Heart right ventricle (tissue), 16 donors: ENCODE measurements around the gene ANKRD17. TPM values are rescaled to one million over a fixed set of nuclear protein-coding genes. Genes with fewer than 3 reads are reported as not detected.
"Not testable (repeated sequence)": the region's sequence is repeated elsewhere in the genome, so short reads cannot be mapped to it uniquely, and the experiment has no call there.

Experiments used
- ATAC-seq, 8 donors: fragments of 200-7000 bp; cut with Tn5 transposase; one replicate each; pipeline ENCODE4 v1.9.1; 2020; ENCODE audit warnings: mild to moderate bottlenecking in 8 of 8, moderate library complexity in 8 of 8, moderate number of reproducible peaks in 1 of 8
- DNase-seq, 2 donors: peaks; one replicate each; pipeline ENCODE4 v3.0.0-alpha.2; 2020
- H3K27ac ChIP-seq, 10 donors: fragments of 200-600 bp; sonication (generic) in 2 of 10; one replicate each; pipeline versions ENCODE4 v1.5.0 to v1.8.0; 2020 to 2022; ENCODE audit warnings: mild to moderate bottlenecking in 3 of 10
- H3K27me3 ChIP-seq, 7 donors: fragments of 200-600 bp; one replicate each; pipeline ENCODE4 v1.8.0; 2021 to 2022; ENCODE audit warnings: mild to moderate bottlenecking in 2 of 7
- H3K36me3 ChIP-seq, 9 donors: fragments of 200-600 bp; sonication (generic) in 1 of 9; one replicate each; pipeline versions ENCODE4 v1.5.0 to v1.8.0; 2020 to 2022; ENCODE audit warnings: mild to moderate bottlenecking in 2 of 9
- H3K4me1 ChIP-seq, 9 donors: fragments of 200-600 bp; sonication (generic) in 1 of 9; one replicate each; pipeline versions ENCODE4 v1.5.0 to v1.8.0; 2020 to 2022; ENCODE audit warnings: mild to moderate bottlenecking in 4 of 9
- H3K4me3 ChIP-seq, 10 donors: fragments of 200-600 bp; sonication (generic) in 2 of 10; one replicate each; pipeline versions ENCODE4 v1.5.0 to v1.8.0; 2020 to 2022; ENCODE audit warnings: mild to moderate bottlenecking in 7 of 10, moderate library complexity in 2 of 10
- H3K9me3 ChIP-seq, 11 donors: fragments of 200-600 bp in 10 of 11; sonication (generic) in 2 of 11; one replicate each; pipeline versions ENCODE4 v1.5.0 to v1.8.0; 2013 to 2022; ENCODE audit warnings: mild to moderate bottlenecking in 2 of 11, control low read depth in 1 of 11, moderate library complexity in 1 of 11
- WGBS, 2 donors: extraction: QIAGEN DNeasy Blood & Tissue Kit; methylation state at CpG; one replicate each; pipeline ENCODE4 v1.1.7; 2013; ENCODE audit warnings: inconsistent platforms in 1 of 2; 5-methylcytosine and 5-hydroxymethylcytosine counted together
- intact Hi-C, 10 donors: fragments of 100-400 bp; cut with DNase I; formaldehyde crosslinking; loops; one replicate each; pipeline versions ENCODE4 v1.11.1 to v1.14.2; 2022
- polyA plus RNA-seq, 2 donors: library from polyadenylated mRNA; stranded (reverse); fragments of 200-250 nt; gene quantifications; one replicate each; pipeline ENCODE4 v1.2.3, GENCODE V29; 2013
- total RNA-seq, 10 donors: library from RNA; stranded (reverse); fragmentation: NEBNext Ultra II Directional in 3 of 10; extraction: Animal tissue kit (Norgen Biotek cat#: 25700) in 3 of 10; gene quantifications; one replicate each; pipeline versions ENCODE4 v1.2.1 to v1.2.4, GENCODE V29; 2021 to 2023
- TF ChIP-seq, protein P1 (sequence below), 9 donors: fragments of 200-600 bp; sonication (generic) in 2 of 9; IDR thresholded peaks; one replicate each; pipeline versions ENCODE4 v1.5.0 to v1.8.0; 2021 to 2022; ENCODE audit warnings: antibody characterized with exemption in 9 of 9, mild to moderate bottlenecking in 5 of 9, moderate library complexity in 1 of 9
- donor health status: Arrhythmogenic right ventricular cardiomyopathy.
- donor health status: ischemic (EF 13 %, LVEDD 7.1; RV severe dilation, severe dysfunction).
- donor health status: healthy with polysubstance abuse.
- donor health status: DM: no; HTN: yes; CAD: no.
- donor health status: DM: no; HTN: no; CAD: no.
- donor health status: ischemic (EF 25% LVEDD 6.9; RV normal size, moderate dysfunction).
- donor health status: ischemic (EF 25% LVEDD 5.7; RV mildly dilated, moderate dysfunction).
- donor health status: healthy.
- donor health status: DM: yes; HTN: yes; CAD: no.
- donor health status: Ischemic cardiomyopathy.
- donor health status: ischemic (EF 35%, LVEDD 5.7; RV mildly dilated, moderate dysfunction).
- donor health status: nonischemic (EF 11% LVEDD 7.7; RV severe dilation, severe dysfunction).
- donor health status: DM: yes; HTN: yes; CAD: no.
- donor health status: PGD.
- donor health status: ischemic (EF 29% LVEDD 5.4; RV normal size, mild dysfunction).
- donor health status: nonischemic (EF 23%, LVEDD 6.1; RV moderate dilation, normal function).

ANKRD17 gene
- total and polyA plus RNA-seq, 12 donors = 13.5 to 71.7 (median 60.4) TPM

DNA sequence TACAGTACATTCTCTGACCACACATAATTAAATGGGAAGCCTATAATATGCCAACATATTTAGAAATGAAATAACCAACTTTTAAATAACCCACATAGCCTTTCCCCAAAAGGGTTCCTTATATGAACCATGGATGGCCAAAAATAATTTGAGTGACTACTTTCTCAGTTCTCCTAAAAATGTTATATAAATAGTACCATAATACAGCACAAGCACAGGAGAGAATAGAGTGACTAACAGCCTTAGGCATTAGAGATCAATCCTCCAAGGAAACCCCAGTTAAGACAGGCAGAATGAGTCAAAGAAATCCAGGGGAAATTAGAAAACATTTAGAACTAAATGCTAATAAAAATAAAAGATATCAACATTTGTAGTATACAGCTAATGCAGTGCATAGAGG is 50.2 kb downstream of the ANKRD17 start:
- H3K27ac ChIP-seq = no peak overlapping the region
- peaks cover 0 to 8% (median 0%) of the 10 kb centered on the region in 9 donors for H3K36me3 ChIP-seq
- ATAC-seq = peak in 3 of 8 donors; percentile 17 to 35 (median 33)
- H3K9me3 ChIP-seq = peaks cover 0 to 18% (median under 1%) of the 10 kb centered on the region in 11 donors
- H3K4me1 ChIP-seq = peaks cover 0 to 20% (median 6%) of the 10 kb centered on the region in 9 donors
- no peaks in the 10 kb centered on the region for H3K27me3 ChIP-seq
- no peak for DNase-seq
- intact Hi-C loops = no loop called here
- TF ChIP-seq, protein P1, sequence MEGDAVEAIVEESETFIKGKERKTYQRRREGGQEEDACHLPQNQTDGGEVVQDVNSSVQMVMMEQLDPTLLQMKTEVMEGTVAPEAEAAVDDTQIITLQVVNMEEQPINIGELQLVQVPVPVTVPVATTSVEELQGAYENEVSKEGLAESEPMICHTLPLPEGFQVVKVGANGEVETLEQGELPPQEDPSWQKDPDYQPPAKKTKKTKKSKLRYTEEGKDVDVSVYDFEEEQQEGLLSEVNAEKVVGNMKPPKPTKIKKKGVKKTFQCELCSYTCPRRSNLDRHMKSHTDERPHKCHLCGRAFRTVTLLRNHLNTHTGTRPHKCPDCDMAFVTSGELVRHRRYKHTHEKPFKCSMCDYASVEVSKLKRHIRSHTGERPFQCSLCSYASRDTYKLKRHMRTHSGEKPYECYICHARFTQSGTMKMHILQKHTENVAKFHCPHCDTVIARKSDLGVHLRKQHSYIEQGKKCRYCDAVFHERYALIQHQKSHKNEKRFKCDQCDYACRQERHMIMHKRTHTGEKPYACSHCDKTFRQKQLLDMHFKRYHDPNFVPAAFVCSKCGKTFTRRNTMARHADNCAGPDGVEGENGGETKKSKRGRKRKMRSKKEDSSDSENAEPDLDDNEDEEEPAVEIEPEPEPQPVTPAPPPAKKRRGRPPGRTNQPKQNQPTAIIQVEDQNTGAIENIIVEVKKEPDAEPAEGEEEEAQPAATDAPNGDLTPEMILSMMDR (IDR thresholded peaks at IDR 0.05) = no peak
- no peak overlapping the region for H3K4me3 ChIP-seq

DNA sequence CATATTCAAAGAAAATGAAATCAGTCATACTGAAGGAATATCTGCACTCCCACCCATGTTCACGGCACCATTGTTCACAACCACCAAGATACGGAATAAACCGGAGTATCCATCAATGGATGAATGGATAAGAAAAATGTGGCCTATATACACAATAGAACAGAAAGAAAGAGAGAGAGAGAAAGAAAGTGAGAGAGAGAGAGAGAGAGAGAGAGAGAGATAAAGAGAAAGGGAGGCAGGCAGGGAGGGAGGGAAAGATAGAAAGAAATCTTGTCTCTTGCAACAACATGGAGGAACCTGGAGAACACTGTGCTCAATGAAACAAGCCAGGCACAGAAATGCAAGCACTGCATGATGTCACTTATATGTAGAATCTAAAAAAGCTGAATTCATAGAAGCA is 52.4 kb downstream of the ANKRD17 start:
- no peak for ATAC-seq
- Histone ChIP-seq H3K27ac (no peak overlapping the region), H3K4me3 (no peak overlapping the region), H3K9me3 (peaks cover 0 to 30% (median 12%) of the 10 kb centered on the region in 11 donors), H3K36me3 (peaks cover 0 to 2% (median 0%) of the 10 kb centered on the region in 9 donors), H3K27me3 (no peaks in the 10 kb centered on the region), H3K4me1 (peaks cover 0 to 17% (median 6%) of the 10 kb centered on the region in 9 donors)
- TF ChIP-seq, protein P1 (IDR thresholded peaks at IDR 0.05) = no peak
- no peak for DNase-seq
- intact Hi-C loops = no loop called here
- WGBS, 2 donors = 96 to 99% methylated on average over 3 of the region's 3 CpGs

DNA sequence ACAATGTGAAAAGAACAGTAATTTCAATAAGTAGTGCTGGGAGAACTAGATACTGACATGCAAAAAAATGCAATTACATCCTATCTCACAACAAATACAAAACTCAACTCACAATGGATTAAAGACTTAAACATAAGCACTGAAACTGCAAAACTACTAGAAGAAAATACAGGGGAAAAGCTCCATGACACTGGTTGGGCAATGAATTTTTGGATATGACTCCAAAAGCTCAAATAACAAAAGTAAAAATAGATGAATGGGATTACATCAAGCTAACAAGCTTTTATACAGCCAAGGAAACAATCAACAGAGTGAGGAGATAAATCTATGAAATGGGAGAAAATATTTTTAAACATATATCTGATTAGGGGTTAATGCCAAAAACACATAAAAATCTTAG is 53.1 kb downstream of the ANKRD17 start:
- Histone ChIP-seq H3K27ac (no peak overlapping the region), H3K27me3 (no peaks in the 10 kb centered on the region), H3K4me1 (peaks cover 0 to 19% (median 7%) of the 10 kb centered on the region in 9 donors), H3K36me3 (no peaks in the 10 kb centered on the region), H3K4me3 (no peak overlapping the region), H3K9me3 (peaks cover 0 to 30% (median 12%) of the 10 kb centered on the region in 11 donors)
- TF ChIP-seq, protein P1 (IDR thresholded peaks at IDR 0.05) = no peak
- no peak for ATAC-seq
- DNase-seq = no peak
- intact Hi-C loops = no loop called here

DNA sequence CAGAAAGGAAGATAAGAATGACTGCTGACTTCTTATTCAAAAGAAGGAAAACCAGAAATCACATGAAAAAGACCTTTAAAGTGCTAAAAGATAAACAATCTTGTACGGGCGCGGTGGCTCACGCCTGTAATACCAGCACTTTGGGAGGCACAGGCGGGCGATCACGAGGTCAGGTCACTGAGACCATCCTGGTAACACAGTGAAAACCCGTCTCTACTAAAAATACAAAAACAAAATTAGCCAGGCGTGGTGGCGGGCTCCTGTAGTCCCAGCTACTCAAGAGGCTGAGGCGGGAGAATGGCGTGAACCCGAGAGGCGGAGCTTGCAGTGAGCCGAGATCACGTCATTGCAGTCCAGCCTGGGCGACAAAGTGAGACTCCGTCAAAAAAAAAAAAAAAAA is 54.6 kb downstream of the ANKRD17 start:
- H3K27ac ChIP-seq, H3K36me3 ChIP-seq, ATAC-seq, DNase-seq, intact Hi-C loops, H3K4me3 ChIP-seq, H3K27me3 ChIP-seq: not testable (repeated sequence)
- 95 to 98% methylated on average over 18 of the region's 18 CpGs for WGBS, 2 donors
- Histone ChIP-seq H3K4me1 (peaks cover 0 to 25% (median 8%) of the 10 kb centered on the region in 9 donors), H3K9me3 (peaks cover 0 to 29% (median 12%) of the 10 kb centered on the region in 11 donors)

DNA sequence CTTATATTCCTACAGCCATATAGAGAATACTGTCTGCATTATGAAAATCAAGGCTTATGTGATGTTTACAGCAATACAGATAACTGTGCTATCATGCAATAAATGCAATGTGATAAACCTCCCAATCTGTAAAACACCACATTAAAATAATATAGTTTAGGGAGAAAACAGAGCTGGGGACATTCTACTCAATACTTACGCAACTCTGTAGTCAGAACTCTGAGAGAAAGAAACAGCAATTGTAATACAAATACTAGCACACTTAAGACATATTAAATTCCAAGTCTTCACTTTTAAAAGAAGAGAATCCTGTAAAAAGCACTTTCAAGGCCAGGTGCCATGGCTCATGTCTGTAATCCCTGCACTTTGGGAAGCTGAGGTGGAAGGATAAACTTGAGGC is 61.4 kb downstream of the ANKRD17 start:
- H3K4me1 ChIP-seq = peaks cover 0 to 34% (median 10%) of the 10 kb centered on the region in 9 donors
- ATAC-seq = no peak
- no peak for DNase-seq
- no peak overlapping the region for H3K27ac ChIP-seq
- no peaks in the 10 kb centered on the region for H3K27me3 ChIP-seq
- WGBS, 2 donors = 100% methylated on average over 1 of the region's 1 CpG
- intact Hi-C loops = no loop called here
- TF ChIP-seq, protein P1 (IDR thresholded peaks at IDR 0.05) = no peak
- H3K36me3 ChIP-seq = no peaks in the 10 kb centered on the region
- peaks cover 0 to 2% (median 0%) of the 10 kb centered on the region in 11 donors for H3K9me3 ChIP-seq
- H3K4me3 ChIP-seq = no peak overlapping the region
